ENCODE data around the gene SEMA3C.

Gene SEMA3C

DNA sequence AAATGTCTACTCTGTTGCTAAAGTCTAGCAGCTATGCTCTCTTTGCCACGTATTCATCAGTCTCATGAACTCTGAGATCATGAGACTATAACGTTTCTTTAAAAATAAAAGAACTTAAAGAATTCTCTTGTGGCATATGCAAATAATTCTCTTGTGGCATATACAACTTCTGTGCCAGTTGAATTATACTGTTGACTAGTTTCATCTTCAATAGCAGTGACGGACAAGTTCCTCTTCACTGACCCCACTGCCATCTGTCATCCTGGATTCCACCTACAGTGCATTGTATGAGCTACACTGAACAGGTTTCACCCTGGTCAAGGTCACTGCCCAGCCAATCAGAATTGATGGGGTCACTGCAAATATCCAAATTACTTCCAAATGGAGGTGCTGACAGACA is 192.2 kb downstream of the SEMA3C start:
- Mint-ChIP-seq H3K36me3 (ENCODE audit: insufficient read depth) (no peaks in the 10 kb centered on the region), H3K4me3 (no peak overlapping the region), H3K4me1 (ENCODE audit: low read depth in 2 of 2) (no peaks in the 10 kb centered on the region), H3K27me3 (no peaks in the 10 kb centered on the region), H3K9me3 (peaks cover 0 to 7% of the 10 kb centered on the region in 2 donors), H3K27ac (no peak overlapping the region)
- DNase-seq (no peak), ATAC-seq (replicated peaks) (no peak)

DNA sequence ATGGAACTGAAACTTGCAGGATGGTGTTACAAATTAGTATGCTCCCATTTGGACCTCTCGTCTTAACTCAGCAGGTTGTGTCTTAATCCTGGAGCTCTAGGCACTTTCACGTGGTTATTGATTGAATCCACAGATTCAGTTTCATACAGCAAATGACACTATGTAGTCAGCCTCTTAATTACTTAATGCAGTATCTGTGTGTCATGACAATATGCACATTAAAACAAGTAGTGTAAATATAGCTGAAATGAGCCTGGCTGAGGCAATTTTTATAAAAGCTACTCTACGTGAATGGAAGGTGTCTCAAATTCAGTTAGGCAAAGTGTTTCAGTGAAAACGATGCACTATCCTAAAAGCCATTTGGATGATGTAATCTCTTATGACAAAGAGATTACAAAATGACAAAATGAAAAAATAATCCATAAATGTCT is 193.7 kb downstream of the SEMA3C start:
- Mint-ChIP-seq H3K9me3 (peaks cover 5 to 7% of the 10 kb centered on the region in 2 donors), H3K36me3 (ENCODE audit: insufficient read depth) (no peaks in the 10 kb centered on the region), H3K4me1 (ENCODE audit: low read depth in 2 of 2) (no peaks in the 10 kb centered on the region), H3K27me3 (no peaks in the 10 kb centered on the region), H3K4me3 (no peak overlapping the region), H3K27ac (no peak overlapping the region)
- DNase-seq (no peak), ATAC-seq (replicated peaks) (no peak)

DNA sequence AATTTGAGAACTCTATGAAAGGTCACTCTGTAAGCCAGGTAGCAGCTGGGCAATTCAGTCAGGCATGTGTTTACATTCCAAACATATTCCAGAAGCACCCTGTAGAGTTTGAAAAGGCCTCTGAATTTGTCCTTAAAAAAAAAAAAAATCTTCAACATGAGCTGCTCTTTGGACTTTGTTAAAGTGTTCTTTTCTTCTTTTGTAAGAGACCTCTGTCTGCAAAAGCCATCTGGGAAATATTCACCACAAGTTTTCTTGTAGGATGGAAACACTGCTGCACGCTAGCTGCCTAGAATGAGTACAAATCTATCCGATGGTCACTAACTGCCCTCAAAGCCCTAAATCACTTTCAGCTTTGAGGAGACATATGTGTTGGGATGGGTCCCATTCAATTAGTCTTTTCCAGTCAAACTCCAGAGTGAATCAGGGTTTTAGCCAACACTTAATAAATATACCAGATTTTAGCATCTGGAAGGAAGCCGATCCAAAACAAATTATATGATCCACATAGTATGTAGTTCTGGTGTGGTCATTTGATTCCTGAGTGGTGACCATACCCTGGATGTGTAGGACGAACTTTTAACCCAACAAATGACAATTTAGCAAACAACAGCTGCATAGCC is 194.5 kb downstream of the SEMA3C start:
- ATAC-seq (replicated peaks) (no peak), DNase-seq (no peak)
- Mint-ChIP-seq H3K4me3 (no peak overlapping the region), H3K9me3 (peaks cover 5 to 7% of the 10 kb centered on the region in 2 donors), H3K4me1 (ENCODE audit: low read depth in 2 of 2) (no peaks in the 10 kb centered on the region), H3K27ac (no peak overlapping the region), H3K27me3 (no peaks in the 10 kb centered on the region), H3K36me3 (ENCODE audit: insufficient read depth) (no peaks in the 10 kb centered on the region)

DNA sequence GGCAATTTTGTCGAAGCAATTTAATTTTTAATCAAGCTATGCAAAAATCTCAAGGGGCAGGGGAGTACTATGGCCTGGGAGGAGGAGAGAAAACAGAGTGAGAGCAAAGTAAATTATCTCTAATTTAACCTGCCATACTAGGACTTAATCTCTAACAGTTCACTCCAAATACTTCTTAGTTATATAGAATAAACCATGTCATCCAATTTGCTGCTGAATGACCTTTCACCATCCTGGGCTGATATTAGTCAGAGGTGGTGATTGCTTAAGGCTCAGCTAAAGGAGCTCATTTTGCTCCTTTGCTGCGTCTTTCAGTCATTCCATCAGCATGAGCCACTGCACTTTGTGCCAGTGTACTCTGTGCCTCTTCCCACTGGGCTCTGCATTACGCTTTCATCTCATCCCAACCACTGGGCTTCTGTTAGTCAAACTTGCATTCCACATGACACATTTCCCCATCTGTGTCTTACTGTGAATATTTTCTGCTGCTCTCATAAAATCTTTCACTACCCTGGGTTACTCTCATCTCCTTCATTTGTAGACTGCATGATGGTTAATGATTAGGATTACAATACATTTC is 196.1 kb downstream of the SEMA3C start:
- H3K4me3 Mint-ChIP-seq, result no peak overlapping the region
- no peaks in the 10 kb centered on the region for H3K4me1 Mint-ChIP-seq (ENCODE audit: low read depth in 2 of 2)
- H3K36me3 Mint-ChIP-seq (ENCODE audit: insufficient read depth), result no peaks in the 10 kb centered on the region
- DNase-seq (no peak), ATAC-seq (replicated peaks) (no peak)
- H3K27ac Mint-ChIP-seq, result no peak overlapping the region
- H3K27me3 Mint-ChIP-seq, result no peaks in the 10 kb centered on the region
- peaks cover 5 to 7% of the 10 kb centered on the region in 2 donors for H3K9me3 Mint-ChIP-seq

DNA sequence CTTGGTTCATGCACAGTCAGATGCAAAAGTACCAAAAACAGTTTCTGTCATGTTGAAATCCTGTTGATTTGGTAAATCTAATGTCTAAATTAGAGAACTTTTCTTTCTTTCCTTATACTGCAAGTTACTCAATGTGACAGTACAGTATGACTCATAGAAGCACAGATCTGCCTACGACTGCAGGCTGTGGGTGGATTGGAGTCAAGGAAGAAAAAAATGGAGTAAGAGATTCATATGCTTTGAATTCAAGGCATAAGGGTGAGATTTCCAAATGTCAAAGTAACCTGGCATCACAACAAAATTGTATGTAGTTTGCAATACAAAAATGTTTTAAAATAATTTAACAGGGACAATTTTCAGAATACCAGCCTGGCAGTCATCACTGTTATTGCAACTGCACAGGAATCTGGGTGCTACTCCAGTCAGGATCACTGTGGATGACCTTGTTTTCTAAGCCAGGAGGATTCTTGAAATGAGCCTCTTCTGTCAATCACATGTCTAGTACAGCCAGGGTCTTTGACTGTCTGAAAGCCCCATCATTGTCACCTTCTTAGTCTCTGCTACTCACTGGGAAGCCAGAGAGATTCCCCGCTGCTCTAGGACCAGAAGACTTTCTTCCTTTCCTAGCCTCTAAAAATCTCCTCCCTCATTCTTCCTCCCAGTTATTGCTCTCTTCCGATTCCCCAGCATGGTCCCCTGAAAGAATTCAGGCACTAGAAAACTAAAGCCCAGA is 196.8 kb downstream of the SEMA3C start:
- no peak overlapping the region for H3K27ac Mint-ChIP-seq
- no peak overlapping the region for H3K4me3 Mint-ChIP-seq
- H3K4me1 Mint-ChIP-seq (ENCODE audit: low read depth in 2 of 2), result no peaks in the 10 kb centered on the region
- no peaks in the 10 kb centered on the region for H3K36me3 Mint-ChIP-seq (ENCODE audit: insufficient read depth)
- H3K9me3 Mint-ChIP-seq, result peaks cover 5 to 7% of the 10 kb centered on the region in 2 donors
- DNase-seq (no peak), ATAC-seq (replicated peaks) (no peak)
- no peaks in the 10 kb centered on the region for H3K27me3 Mint-ChIP-seq

DNA sequence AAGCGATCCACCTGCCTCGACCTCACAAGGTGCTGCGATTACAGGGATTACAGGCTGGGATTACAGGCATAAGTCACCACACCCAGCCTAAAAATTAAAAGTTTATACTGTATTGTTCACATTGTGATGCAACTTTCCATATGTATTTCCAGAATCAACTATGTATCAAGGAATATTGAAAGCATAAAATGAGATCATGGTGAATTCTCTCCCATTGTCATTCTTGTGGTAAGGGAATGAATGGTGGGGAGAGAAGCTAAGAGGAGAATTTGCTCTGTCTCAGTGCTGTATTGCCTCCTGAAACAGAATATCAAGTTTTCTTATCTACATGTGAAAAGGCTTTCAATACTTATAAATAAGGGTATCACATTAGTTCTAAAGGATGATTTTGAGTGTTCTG is 198.7 kb downstream of the SEMA3C start:
- H3K36me3 Mint-ChIP-seq (ENCODE audit: insufficient read depth), result no peaks in the 10 kb centered on the region
- no peak overlapping the region for H3K27ac Mint-ChIP-seq
- no peaks in the 10 kb centered on the region for H3K4me1 Mint-ChIP-seq (ENCODE audit: low read depth in 2 of 2)
- peaks cover 3 to 7% of the 10 kb centered on the region in 2 donors for H3K9me3 Mint-ChIP-seq
- no peak for DNase-seq
- no peak overlapping the region for H3K4me3 Mint-ChIP-seq
- no peaks in the 10 kb centered on the region for H3K27me3 Mint-ChIP-seq
- ATAC-seq (replicated peaks), result no peak

DNA sequence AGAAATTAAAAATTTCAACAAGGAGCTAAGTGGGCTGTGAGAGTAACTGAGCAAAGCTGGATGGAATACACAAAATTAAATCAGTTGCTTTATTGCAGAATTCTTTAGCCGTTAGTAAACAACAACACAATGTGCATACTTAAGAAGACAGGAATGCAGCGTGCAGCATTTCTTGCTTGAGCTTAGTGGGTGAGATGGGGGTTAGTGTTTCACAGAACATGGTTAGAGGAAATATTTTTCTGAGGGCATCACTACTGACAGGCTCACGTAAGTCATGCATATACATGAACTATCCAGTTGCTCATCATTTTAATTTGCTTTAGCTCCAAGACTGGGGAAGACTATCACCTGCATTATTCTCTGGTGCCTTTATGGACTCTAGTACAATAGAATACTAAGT is 199.6 kb downstream of the SEMA3C start:
- no peak for ATAC-seq (replicated peaks)
- Mint-ChIP-seq H3K27me3 (no peaks in the 10 kb centered on the region), H3K36me3 (ENCODE audit: insufficient read depth) (no peaks in the 10 kb centered on the region), H3K27ac (no peak overlapping the region), H3K9me3 (peaks cover 3 to 7% of the 10 kb centered on the region in 2 donors), H3K4me3 (no peak overlapping the region), H3K4me1 (ENCODE audit: low read depth in 2 of 2) (no peaks in the 10 kb centered on the region)
- no peak for DNase-seq

DNA sequence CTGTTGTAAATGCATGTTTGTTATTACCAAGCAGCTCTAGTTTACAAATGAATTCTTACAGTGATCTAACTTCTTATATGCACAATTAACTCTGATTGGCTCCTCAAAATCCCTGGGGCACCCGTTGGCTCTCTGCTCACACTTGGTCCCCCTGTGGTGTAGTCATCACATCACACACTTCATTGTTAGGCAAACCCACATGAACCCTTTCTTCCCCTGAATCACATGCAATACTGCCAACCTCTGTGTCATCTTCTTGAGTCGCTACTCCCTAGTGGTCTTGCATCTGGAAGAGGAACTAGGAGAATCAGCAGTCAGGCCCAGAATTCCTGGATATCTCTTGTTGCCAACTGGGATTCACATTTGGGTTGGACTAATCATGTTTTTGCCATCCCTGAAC is 207.3 kb downstream of the SEMA3C start:
- no peak for DNase-seq
- no peaks in the 10 kb centered on the region for H3K36me3 Mint-ChIP-seq (ENCODE audit: insufficient read depth)
- no peak for ATAC-seq (replicated peaks)
- H3K9me3 Mint-ChIP-seq, result peaks cover 10 to 12% of the 10 kb centered on the region in 2 donors
- no peak overlapping the region for H3K27ac Mint-ChIP-seq
- H3K27me3 Mint-ChIP-seq, result no peaks in the 10 kb centered on the region
- H3K4me1 Mint-ChIP-seq (ENCODE audit: low read depth in 2 of 2), result no peaks in the 10 kb centered on the region
- H3K4me3 Mint-ChIP-seq, result no peak overlapping the region

DNA sequence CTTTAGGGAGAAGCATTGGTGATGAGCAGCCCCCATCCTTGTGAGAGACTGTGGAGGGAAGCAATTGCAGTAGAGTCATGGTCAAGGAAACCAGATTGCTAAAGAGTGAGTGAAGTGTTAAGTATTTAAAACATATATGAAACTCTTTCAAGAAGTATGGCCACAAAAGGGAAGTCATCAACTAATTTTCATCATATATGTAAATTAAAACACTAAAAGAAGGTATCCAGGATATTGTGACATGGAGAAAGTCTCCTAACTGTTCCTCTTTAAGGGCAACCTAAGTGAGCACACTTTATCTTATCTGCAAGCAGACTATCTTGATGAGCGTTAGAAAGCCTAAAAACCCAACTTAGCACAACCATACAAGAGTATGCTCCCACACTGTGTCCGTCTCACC is 210.7 kb downstream of the SEMA3C start:
- Mint-ChIP-seq H3K27ac (no peak overlapping the region), H3K9me3 (peaks cover 17% of the 10 kb centered on the region in 2 donors), H3K4me1 (ENCODE audit: low read depth in 2 of 2) (no peaks in the 10 kb centered on the region), H3K4me3 (no peak overlapping the region), H3K27me3 (no peaks in the 10 kb centered on the region), H3K36me3 (ENCODE audit: insufficient read depth) (no peaks in the 10 kb centered on the region)
- ATAC-seq (replicated peaks), result no peak
- no peak for DNase-seq

DNA sequence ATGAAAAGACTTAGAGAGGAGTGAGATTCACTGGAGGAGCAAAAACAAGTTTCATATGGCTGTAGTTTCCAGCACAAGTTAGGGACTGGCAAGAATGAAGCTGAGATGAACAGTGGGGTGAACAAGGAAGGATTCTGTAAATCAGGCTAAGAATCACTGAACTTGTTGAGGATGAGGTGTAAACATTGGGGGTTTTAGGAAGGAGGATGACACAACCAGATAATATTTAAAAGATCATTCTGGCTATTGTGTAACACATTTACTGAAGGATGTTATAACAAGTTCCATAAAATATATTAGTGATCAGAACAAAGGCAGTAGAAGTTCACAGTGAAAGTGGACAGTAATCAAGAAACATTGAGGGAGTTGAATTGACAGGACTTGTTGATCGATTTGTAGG is 211.5 kb downstream of the SEMA3C start:
- H3K27ac Mint-ChIP-seq, result no peak overlapping the region
- H3K4me3 Mint-ChIP-seq, result no peak overlapping the region
- no peaks in the 10 kb centered on the region for H3K27me3 Mint-ChIP-seq
- ATAC-seq (replicated peaks) (no peak), DNase-seq (no peak)
- H3K36me3 Mint-ChIP-seq (ENCODE audit: insufficient read depth), result no peaks in the 10 kb centered on the region
- no peaks in the 10 kb centered on the region for H3K4me1 Mint-ChIP-seq (ENCODE audit: low read depth in 2 of 2)
- H3K9me3 Mint-ChIP-seq, result peaks cover 19 to 20% of the 10 kb centered on the region in 2 donors

DNA sequence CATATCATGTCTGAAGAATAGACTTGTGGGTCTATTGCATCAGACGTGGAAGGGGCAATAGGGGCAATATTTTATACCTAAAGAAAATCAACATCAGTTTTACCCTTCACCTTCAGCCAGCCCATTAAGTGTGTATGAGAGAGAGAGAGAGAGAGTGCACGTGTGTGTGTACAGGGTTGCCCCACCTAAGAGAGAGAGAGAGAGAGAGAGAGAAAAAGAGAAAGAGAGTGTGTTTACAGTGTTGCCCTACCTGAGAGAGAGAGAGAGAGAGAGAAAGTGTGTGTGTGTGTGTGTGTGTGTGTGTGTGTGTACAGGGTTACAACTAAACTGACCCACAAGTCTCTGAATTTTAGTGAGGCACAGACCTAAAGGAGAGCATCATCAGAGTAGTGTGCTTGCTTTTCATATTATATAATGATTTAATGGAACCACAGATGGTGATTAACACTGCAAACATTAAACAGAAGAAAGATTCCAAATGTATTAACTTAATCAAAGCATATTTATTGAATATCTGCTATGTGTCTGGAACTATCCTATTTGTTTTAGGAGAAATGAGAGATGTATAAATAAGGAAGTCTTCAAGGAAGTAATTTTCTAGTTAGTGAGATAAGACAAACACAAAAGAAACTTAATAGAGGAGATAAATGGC is 213.6 kb downstream of the SEMA3C start:
- Mint-ChIP-seq H3K4me3 (no peak overlapping the region), H3K9me3 (peaks cover 20 to 21% of the 10 kb centered on the region in 2 donors)
- ATAC-seq (replicated peaks), result no peak

DNA sequence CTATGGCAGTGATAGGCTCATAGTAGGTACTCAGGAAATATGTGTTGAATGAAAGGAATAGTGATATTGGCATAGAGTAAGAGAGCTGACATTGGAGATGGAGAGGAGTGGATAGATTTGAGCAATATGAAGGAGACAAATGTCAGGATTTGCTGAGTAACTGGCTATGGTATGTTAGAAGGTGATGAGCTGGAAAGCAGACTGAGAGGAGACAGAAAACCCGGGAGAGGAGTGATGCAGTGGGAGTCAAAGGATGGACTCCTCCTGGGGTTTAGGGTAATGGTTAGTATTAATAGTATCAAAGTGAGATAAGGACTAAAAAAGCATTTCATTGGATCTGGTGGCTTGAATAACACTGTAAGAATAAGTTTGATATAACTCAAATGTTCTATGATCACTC is 215.6 kb downstream of the SEMA3C start:
- DNase-seq, result no peak
- H3K4me3 Mint-ChIP-seq, result no peak overlapping the region
- H3K27ac Mint-ChIP-seq, result no peak overlapping the region
- H3K36me3 Mint-ChIP-seq (ENCODE audit: insufficient read depth), result no peaks in the 10 kb centered on the region
- H3K4me1 Mint-ChIP-seq (ENCODE audit: low read depth in 2 of 2), result no peaks in the 10 kb centered on the region
- ATAC-seq (replicated peaks), result no peak
- no peaks in the 10 kb centered on the region for H3K27me3 Mint-ChIP-seq
- H3K9me3 Mint-ChIP-seq, result peaks cover 14 to 20% of the 10 kb centered on the region in 2 donors

More for the DNA sequence above, 213.6 kb downstream of the SEMA3C start:
- no peaks in the 10 kb centered on the region for H3K36me3 Mint-ChIP-seq (ENCODE audit: insufficient read depth)
- H3K27me3 Mint-ChIP-seq, result no peaks in the 10 kb centered on the region
- H3K27ac Mint-ChIP-seq, result no peak overlapping the region
- no peak for DNase-seq
- no peaks in the 10 kb centered on the region for H3K4me1 Mint-ChIP-seq (ENCODE audit: low read depth in 2 of 2)

DNA sequence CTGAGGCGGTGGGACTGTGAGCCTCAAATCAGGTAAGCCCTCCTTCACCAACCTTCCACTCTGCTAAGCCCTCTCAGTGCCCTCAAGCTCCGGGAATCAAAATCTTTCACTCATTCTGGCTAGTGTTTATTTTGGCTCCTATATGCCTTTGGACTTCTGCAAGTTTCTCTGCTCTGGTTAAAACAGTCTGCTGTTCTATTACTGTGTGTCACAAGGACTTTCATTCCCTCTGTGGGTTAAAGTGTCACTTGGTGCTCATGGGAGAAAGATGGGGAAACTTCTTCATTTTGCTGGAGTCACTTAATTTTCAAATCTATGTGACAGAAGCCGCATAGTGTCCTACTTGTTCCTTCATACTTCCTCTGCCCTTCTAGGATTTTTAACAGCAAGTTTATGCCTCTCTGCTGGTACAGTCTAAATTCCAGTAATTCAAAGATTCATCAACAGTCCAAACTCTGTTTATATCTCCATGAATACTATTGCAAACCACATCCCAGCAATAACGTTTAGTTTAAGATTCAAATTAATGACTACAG is 219.1 kb downstream of the SEMA3C start:
- DNase-seq, result no peak
- Mint-ChIP-seq H3K27ac (no peak overlapping the region), H3K4me3 (no peak overlapping the region), H3K27me3 (no peaks in the 10 kb centered on the region), H3K4me1 (ENCODE audit: low read depth in 2 of 2) (no peaks in the 10 kb centered on the region), H3K9me3 (peaks cover 8 to 10% of the 10 kb centered on the region in 2 donors), H3K36me3 (ENCODE audit: insufficient read depth) (no peaks in the 10 kb centered on the region)
- no peak for ATAC-seq (replicated peaks)

All from effector memory CD8-positive, alpha-beta T cell (primary cell).